ENCODE data around the gene MBNL1. TPM values are rescaled to one million over a fixed set of nuclear protein-coding genes. Genes with fewer than 3 reads are reported as not detected.

MBNL1 gene
- total and polyA plus RNA-seq, 2 of the 13 experiments (the other 11 are each of a cell fraction or from before 2014, with no cell fraction given), result 27.1 to 55.4 TPM

DNA sequence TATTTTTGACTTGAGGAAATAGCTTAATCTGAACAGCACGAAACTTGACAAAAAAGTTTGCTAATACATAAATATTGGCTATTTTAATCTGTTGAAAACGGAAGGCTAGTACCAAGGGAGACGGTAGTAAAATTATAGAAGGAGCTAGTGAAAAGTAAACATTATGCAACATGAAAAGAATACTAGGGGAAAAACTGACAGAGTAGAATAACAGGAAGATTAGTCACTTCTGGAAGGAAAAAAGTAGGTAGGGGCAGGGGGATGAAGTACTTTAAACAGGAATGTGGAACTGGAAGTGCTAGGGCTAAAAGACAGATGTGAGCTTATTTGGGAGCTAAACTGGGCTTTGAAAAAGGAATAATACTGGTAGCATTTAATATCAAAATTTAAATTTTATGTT lies 60.1 kb downstream of the MBNL1 start (continued):
- TF ChIP-seq ZNF546 (CRISPR knock-in tag; conservative IDR thresholded peaks at IDR 0.05) (no peak), BORCS8-MEF2B (CRISPR knock-in tag; IDR thresholded peaks at IDR 0.05) (no peak), ZNF646 (CRISPR knock-in tag; IDR thresholded peaks at IDR 0.05) (no peak), TP53 (CRISPR knock-in tag; conservative IDR thresholded peaks at IDR 0.05) (no peak), FOXK2 (IDR thresholded peaks at IDR 0.05) (no peak), RCOR2 (CRISPR knock-in tag; IDR thresholded peaks at IDR 0.05) (no peak), ZNF234 (CRISPR knock-in tag; conservative IDR thresholded peaks at IDR 0.05) (no peak), PLSCR1 (CRISPR knock-in tag; IDR thresholded peaks at IDR 0.05; ENCODE audit: borderline replicate concordance) (no peak), ZEB1 (IDR thresholded peaks at IDR 0.05; ENCODE audit: insufficient replicate concordance, low read depth) (no peak), SNRNP70 (IDR thresholded peaks at IDR 0.05; ENCODE audit: low read depth, low read length) (no peak), ZNF30 (CRISPR knock-in tag; IDR thresholded peaks at IDR 0.05) (no peak), GATAD2A (CRISPR knock-in tag; IDR thresholded peaks at IDR 0.05) (peak; percentile 86), SMAD3 (CRISPR knock-in tag; IDR thresholded peaks at IDR 0.05) (no peak), PPARG (CRISPR knock-in tag; conservative IDR thresholded peaks at IDR 0.05) (no peak), SRF (IDR thresholded peaks at IDR 0.05; ENCODE audit: low read depth, low read length) (no peak), GFI1 (CRISPR knock-in tag; IDR thresholded peaks at IDR 0.05; ENCODE audit: borderline replicate concordance) (no peak), MIXL1 (CRISPR knock-in tag; IDR thresholded peaks at IDR 0.05) (peak; percentile 52; the same call in 1 of the 2 replicates), ZNF768 (CRISPR knock-in tag; IDR thresholded peaks at IDR 0.05) (no peak), LBX2 (CRISPR knock-in tag; IDR thresholded peaks at IDR 0.05; ENCODE audit: borderline replicate concordance) (no peak), CEBPB (IDR thresholded peaks at IDR 0.05; ENCODE audit: borderline replicate concordance, low read depth, low read length) (peak; percentile 73), XBP1 (CRISPR knock-in tag; IDR thresholded peaks at IDR 0.05) (no peak), KMT2B (CRISPR knock-in tag; IDR thresholded peaks at IDR 0.05) (no peak)
- TF ChIP-seq, protein P1, sequence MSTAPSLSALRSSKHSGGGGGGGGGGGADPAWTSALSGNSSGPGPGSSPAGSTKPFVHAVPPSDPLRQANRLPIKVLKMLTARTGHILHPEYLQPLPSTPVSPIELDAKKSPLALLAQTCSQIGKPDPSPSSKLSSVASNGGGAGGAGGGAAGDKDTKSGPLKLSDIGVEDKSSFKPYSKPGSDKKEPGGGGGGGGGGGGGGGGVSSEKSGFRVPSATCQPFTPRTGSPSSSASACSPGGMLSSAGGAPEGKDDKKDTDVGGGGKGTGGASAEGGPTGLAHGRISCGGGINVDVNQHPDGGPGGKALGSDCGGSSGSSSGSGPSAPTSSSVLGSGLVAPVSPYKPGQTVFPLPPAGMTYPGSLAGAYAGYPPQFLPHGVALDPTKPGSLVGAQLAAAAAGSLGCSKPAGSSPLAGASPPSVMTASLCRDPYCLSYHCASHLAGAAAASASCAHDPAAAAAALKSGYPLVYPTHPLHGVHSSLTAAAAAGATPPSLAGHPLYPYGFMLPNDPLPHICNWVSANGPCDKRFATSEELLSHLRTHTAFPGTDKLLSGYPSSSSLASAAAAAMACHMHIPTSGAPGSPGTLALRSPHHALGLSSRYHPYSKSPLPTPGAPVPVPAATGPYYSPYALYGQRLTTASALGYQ (CRISPR knock-in tag; IDR thresholded peaks at IDR 0.05), result peak; percentile 67; the same call in 1 of the 2 replicates
- TF ChIP-seq, protein P2, sequence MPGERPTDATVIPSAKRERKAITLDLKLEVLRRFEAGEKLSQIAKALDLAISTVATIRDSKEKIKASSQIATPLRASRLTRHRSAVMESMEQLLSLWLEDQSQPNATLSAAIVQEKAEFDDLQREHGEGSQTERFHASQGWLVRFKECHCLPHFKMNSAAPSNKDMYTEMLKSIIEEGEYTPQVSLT (CRISPR knock-in tag; IDR thresholded peaks at IDR 0.05; ENCODE audit: borderline replicate concordance, low read depth), result no peak
